ENCODE measurements around the gene TAF4B. TPM values are rescaled to one million over a fixed set of nuclear protein-coding genes. Genes with fewer than 3 reads are reported as not detected.
A peak's percentile ranks its signal among the peaks of the same experiment; 100 is the strongest.

TAF4B gene
- total and polyA plus RNA-seq, 9 of the 15 experiments (the other 6 are each of a cell fraction or from before 2014, with no cell fraction given): 4.5 to 25.3 (median 20.5) TPM

GRCh38 chr18:26208977-26209376, 17.3 kb upstream of the TAF4B start (continued):
- TF ChIP-seq ZNF318 (IDR thresholded peaks at IDR 0.05; ENCODE audit: borderline replicate concordance in 1 of 2, low read depth in 1 of 2): no peak
- peak; percentile 66 for TF ChIP-seq ZNF316 (IDR thresholded peaks at IDR 0.05)

GRCh38 chr18:26210147-26210546, 16.1 kb upstream of the TAF4B start:
- no peak for DNase-seq (ENCODE audit: extremely low read depth in 1 of 4, low spot score in 3 of 4)
- ATAC-seq: no peak
- no peak overlapping the region for H3K4me3 ChIP-seq
- POLR2A ChIA-PET: interaction anchor here (0.6 to 1.0 kb wide), 3 partner anchors 9 to 1169 kb away, joined by 3 to 4 read pairs (median 3); no protein-coding TSS in a partner anchor
- no peak overlapping the region for H3K4me2 ChIP-seq (ENCODE audit: insufficient read depth, low read length)
- peaks cover 4 to 15% of the 10 kb centered on the region in 2 experiments; a peak in 4 of 5 replicates for H3K27me3 ChIP-seq (ENCODE audit: control insufficient read depth in 2 of 2, insufficient read depth in 2 of 2, low read length in 2 of 2)
- no peak overlapping the region for H3K9ac ChIP-seq (ENCODE audit: insufficient read depth in 1 of 2, low read depth in 2 of 2, low read length in 2 of 2)
- H3K27ac ChIP-seq (ENCODE audit: extremely low read depth, low read depth, low read length): no peak overlapping the region
- CTCF ChIA-PET (ENCODE audit: low intra/inter-chr PET ratio): no interaction called here
- H3K9me1 ChIP-seq (ENCODE audit: control insufficient read depth, insufficient read depth, low read length): no peaks in the 10 kb centered on the region
- TF ChIP-seq CCAR2 (IDR thresholded peaks at IDR 0.05; ENCODE audit: low read depth, low read length) (no peak), ZNF316 (IDR thresholded peaks at IDR 0.05) (peak; percentile 55; the same call in 1 of the 2 replicates), MAFG (tag; conservative IDR thresholded peaks at IDR 0.05) (peak; percentile 41; the same call in 1 of the 2 replicates), C11orf30 (IDR thresholded peaks at IDR 0.05; ENCODE audit: low read depth) (0 out of 2 replicates have a peak, but pooled peaks have one; percentile 30), ZNF274 (IDR thresholded peaks at IDR 0.05; ENCODE audit: borderline replicate concordance, low read depth, low read length) (no peak)
- no TSS peak for BruUV-seq (replicated peaks)
- in situ Hi-C loops (cut with MboI) (no loop called here), intact Hi-C loops (cut with micrococcal nuclease) (no loop called here)
- no peaks in the 10 kb centered on the region for H3K9me3 ChIP-seq (replicated peaks; ENCODE audit: control insufficient read depth, insufficient read depth, low read depth, low read length)
- H2AFZ ChIP-seq (ENCODE audit: low read depth, low read length): no peak overlapping the region
- H4K20me1 ChIP-seq (replicated peaks; ENCODE audit: control insufficient read depth, insufficient read depth, low read length): no peaks in the 10 kb centered on the region
- 9% methylated on average over 4 of the region's 4 CpGs for WGBS (ENCODE audit: insufficient coverage, low coverage, missing lambda C conversion rate)
- FAIRE-seq: no peak
- no peaks in the 10 kb centered on the region for H3K36me3 ChIP-seq (ENCODE audit: control insufficient read depth, insufficient read depth, low read length)
- H3K4me1 ChIP-seq (replicated peaks in 1 of 2; ENCODE audit: control insufficient read depth in 2 of 2, insufficient read depth in 2 of 2, low read length in 2 of 2): no peaks in the 10 kb centered on the region
- no peaks in the 10 kb centered on the region for H3K79me2 ChIP-seq (ENCODE audit: control insufficient read depth, insufficient read depth, low read length)
